Activated CD4-positive, alpha-beta T cell treated with anti-CD3 and anti-CD28 coated beads, Interleukin-2, amount 50 U/mL, for 48 hours (primary cell): ENCODE results near the gene ITGB1BP1.
A peak's percentile ranks its signal among the peaks of the same experiment; 100 is the strongest.

Source experiments
- DNase-seq, 2 experiments: peaks; one replicate each; pipeline ENCODE4 v3.0.0-alpha.2; 2020

ITGB1BP1 gene

DNA sequence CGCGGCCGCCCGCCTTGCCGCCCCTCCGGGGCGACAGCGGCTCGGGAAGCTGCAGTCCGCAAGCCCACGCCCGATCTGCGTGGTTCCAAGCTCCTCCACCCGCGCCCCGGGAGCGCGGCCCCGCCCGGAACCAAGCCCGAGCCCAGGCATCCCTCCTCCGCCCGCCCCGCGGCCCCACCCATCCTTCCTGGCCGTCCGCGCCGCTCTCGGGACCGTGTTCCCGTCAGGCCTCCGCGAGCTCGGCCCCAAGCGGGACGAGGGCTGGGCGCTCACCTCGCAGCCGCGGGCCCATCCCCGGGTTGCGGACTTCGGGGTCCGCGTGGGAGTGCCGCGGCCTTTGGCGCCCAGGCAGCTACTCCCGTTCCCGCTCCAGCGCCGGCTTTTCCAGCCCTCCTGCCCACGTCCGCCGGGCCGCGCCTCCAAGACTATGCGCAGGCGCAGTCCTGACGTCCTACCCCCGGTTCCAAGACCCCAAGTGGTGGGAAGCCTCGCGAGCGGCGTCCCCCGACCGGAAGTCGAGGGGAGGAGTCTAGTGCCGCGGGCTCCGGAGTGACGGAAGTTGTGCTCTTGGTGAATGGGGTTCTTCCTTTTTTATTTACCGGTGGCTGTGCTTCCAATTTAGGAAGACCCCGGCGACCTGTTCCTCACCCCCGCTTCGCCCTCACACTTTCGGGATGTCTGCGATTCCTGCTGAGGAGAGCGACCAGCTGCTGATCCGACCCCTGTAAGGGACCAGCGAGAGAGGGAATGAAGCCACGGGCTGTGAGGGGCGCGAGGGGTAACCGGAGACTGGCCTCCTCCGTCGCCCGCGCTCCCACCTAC is at the start of gene ITGB1BP1, which contains the start of gene CPSF3:
ITGB1BP1 (minus strand) TSS at position 429 of the 822 bp plus-strand sequence. CDS start 4,831 bp downstream, outside the sequence.
CPSF3 (plus strand) TSS at position 555 of the 822 bp plus-strand sequence; CDS start at position 675, 120 bp downstream.
- DNase-seq: peak; percentile 97 to 98

DNA sequence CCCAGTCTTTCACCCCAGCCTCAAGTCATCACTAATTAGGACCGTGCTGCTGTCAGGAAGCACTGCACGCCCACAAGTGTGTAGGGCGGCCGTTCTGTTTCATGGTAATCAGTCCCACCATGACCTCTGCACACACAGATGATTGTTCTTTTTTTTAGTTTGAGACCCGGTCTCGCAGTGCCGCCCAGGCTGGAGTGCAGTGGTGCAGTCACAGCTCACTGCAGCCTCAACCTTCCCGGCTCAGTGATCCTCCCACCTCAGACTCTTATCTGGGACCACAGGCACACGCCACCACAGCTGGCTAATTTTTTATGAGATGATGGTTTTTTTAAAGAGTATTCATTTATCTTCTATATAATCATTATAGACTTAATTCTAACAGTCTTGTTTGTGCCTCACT is 49.2 kb upstream of the ITGB1BP1 start:
- DNase-seq: no peak

DNA sequence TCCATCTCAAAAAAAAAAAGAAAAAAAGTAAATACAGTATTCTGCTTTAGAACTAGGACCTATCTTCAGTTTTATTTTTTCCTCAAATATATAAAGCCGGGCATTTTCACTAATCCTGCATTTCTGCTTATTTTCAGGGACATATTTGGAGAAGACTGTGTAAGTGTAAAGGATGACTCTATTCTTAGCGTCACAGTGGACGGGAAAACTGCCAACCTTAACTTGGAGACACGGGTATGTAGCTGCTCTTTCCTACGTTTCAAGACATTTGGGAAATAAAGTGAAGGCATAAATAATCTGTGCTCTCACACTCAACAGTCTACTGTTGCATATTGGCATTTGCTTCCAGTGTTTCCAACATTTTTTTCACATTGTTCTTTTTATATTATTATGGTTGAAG is 47.9 kb upstream of the ITGB1BP1 start:
- DNase-seq: no peak

DNA sequence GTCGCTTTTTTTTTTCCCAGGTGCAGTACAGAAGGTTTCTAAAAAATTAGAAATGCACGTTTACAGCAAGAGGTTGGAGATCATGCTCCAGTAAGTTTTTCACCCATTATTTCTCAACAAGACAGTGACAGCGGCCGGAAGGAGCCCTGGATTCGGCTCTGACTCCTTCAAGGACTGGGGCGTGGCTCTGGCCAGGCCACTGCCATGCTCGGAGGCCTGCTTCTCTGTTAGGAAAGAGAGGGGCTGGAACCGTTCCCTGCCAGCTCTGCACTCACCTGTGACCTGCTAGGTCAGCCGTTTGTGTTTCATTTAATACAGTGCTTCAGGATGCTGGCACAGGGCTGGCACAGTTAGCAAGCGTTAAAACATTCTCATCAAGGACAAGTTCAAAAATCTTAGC is 44.4 kb upstream of the ITGB1BP1 start:
- no peak for DNase-seq

- no peak for DNase-seq
Observed at GRCh38 chr2:9466147-9466683, 42.9 kb upstream of the ITGB1BP1 start.

DNA sequence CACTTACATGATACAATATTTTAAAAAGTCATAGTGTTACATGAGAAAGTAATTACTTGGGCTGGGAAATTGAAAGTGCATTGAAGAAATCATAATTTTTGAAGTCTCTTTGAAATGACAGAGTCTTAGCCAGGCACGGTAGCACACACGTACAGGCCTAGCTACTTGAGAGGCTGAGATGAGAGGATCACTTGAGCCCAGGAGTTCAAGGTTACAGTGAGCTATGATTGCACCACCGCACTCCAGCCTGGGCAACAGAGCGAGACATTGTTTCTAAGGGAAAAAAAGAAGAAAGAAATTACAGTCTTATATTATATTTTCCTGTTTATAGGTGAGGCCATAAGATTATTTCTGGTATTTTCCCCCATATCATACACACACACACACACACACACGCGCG is 41.8 kb upstream of the ITGB1BP1 start:
- no peak for DNase-seq

- peak; percentile 19 to 26 for DNase-seq
Observed at GRCh38 chr2:9463698-9464034, 40.3 kb upstream of the ITGB1BP1 start.

GRCh38 chr2:9462886-9463697 is 39.8 kb upstream of the ITGB1BP1 start:
- no peak for DNase-seq

GRCh38 chr2:9462313-9462712 is 39.0 kb upstream of the ITGB1BP1 start:
- DNase-seq: no peak

DNA sequence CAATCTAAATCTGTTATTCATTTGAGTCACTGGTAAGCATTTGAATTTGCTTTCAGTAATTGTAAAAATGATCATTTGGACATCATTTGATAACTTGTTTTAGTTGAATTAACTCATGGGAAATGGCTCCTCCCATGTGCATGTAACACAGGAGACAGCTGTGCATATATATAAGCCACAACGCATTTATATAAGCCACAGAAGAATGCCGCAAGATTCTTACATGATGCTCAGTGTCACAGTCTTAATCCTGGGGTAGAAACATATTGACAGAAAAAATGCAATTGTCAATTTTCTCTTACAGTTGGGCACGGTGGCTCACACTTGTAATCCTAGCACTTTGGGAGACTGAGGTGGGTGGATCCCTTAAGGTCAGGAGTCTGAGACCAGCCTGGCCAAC is 37.8 kb upstream of the ITGB1BP1 start:
- DNase-seq: no peak

DNA sequence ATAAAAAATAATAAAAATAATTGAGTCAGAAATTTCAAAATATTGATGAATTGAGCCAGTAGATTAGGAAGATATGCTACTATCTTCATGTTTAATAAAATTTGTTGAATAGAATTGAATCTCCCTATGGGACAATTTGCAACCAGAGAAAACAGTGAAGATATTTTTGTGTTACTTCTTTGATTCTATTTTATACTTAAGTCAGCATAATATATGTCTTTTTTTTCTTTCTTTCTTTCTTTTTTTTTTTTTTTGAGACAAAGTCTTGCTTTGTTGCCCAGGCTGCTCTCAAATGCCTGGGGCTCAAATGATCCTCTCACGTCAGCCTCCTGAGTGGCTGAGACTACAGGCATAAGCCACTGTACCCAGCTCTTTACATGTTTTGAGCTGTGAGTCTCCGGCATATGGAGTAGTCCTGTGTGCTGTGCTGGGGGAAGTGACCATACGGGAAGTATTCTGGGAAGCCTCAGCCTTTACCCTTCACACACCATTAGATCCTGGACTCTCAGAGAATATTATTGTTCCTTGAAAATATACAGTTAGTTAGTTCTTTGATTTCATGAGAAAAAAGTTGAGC is 37.2 kb upstream of the ITGB1BP1 start:
- no peak for DNase-seq

DNA sequence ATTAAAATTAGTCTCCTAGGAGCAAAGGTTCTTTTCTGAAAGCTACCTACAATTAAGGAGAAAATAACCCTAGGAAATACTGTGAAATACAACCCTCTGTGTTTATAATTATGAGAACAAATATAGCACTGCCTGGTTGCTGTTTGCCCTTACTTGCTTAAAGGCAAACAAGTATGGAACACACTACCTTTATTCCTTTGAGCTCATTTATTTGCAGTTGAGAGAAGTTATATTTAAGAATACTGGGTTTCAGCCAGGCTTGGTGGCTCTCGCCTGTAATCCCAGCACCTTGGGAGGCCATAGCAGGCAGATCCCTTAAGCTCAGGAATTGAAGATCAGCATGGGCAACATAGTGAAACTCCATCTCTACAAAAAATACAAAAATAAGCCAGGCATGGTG is 27.9 kb upstream of the ITGB1BP1 start:
- DNase-seq: no peak

DNA sequence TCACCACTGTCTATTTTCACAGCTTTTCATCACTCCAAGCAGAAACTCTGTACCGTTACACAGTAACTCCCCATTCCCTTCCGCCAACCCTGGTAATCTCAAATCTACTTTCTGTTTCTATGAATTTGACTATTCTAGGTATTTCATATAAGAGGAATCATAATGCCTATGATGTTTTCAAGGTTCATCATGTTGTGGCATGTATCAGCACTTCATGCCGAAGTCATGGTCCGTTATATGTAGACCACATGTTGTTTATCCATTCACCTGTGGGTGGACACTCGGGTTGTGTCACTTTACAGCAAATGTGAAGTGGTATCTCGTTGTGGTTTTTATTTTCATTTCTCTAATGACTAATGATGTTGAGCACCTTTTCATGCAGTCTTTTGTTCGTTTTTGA is 21.8 kb upstream of the ITGB1BP1 start:
- no peak for DNase-seq

GRCh38 chr2:9443526-9443925 is 20.2 kb upstream of the ITGB1BP1 start:
- no peak for DNase-seq

DNA sequence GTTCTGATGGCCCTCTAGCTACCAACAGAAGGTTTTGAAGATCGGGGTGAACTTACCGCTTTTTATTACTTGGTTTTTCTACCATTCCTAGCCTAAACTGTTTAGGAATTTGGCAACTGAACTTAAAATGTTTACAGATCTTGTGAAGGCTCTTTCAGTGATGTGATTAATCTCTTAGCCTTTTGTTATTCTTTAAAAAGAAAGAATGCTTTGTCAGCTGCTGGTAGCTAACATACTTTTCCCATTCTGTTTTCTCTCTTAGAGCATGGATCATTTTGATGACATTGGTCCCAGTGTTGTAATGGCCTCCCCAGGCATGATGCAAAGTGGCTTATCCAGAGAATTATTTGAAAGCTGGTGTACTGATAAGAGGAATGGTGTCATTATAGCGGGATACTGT is 18.2 kb upstream of the ITGB1BP1 start:
- DNase-seq: no peak

DNA sequence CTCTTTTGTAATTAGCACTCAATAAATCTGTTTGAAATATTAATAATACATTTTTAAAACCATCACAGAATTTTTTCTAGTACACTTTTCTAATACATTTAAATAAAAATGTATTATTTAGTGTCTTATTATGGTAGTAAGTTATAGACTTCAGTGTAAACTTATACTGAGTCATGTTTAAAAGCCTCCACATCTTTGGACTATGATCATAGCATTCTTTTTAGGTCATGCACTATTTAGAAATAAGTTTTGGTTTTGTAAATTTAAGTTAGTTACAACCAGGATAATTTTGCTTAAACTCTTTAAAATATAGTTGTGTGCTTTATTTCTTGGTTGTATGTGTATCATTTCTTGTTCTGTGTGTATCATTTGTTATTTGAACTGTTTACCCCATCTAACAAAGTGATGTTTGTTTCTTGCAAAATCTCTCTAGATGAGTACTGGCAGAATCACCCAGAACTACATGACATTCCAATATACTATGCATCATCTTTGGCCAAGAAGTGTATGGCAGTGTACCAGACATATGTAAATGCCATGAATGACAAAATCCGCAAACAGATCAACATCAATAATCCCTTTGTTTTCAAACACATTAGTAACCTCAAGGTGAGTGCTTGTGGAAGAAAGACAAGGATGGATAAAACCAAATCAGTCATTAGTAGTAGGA is 16.9 kb upstream of the ITGB1BP1 start:
- no peak for DNase-seq

- DNase-seq: no peak
Observed at GRCh38 chr2:9439536-9439935, 16.2 kb upstream of the ITGB1BP1 start.

- DNase-seq: no peak
Observed at GRCh38 chr2:9434489-9434888, 11.2 kb upstream of the ITGB1BP1 start.

- no peak for DNase-seq
Observed at GRCh38 chr2:9430316-9431293, 7.3 kb upstream of the ITGB1BP1 start.

GRCh38 chr2:9428965-9429577 is 5.7 kb upstream of the ITGB1BP1 start:
- no peak for DNase-seq
